Endothelial cell of umbilical vein (primary cell): ENCODE data around the gene ATAD5. TPM values are rescaled to one million over a fixed set of nuclear protein-coding genes. Genes with fewer than 3 reads are reported as not detected.
A peak's percentile ranks its signal among the peaks of the same experiment; 100 is the strongest.

Experiments used
- BruUV-seq: library from RNA; stranded (reverse); fragments of 400-500 nt; replicated peaks from 2 replicates; lab custom pipeline; 2021; lab: Mats Ljungman, UMichigan
- CTCF ChIA-PET: fragments of 300-600, 350-600 bp; sonication (Branson Sonifier 250); formaldehyde crosslinking; loops from one replicate; lab custom pipeline; 2021; ENCODE audit warnings: antibody characterized with exemption, inconsistent platforms; lab: Charles Lee
- POLR2A ChIA-PET: fragments of 300-600, 350-600 bp; sonication (Branson Sonifier 250); formaldehyde crosslinking; loops from one replicate; lab custom pipeline; 2021; ENCODE audit warnings: antibody characterized with exemption, inconsistent platforms; lab: Charles Lee
- DNase-seq: peaks from one replicate; pipeline ENCODE4 v3.0.0-alpha.2; 2011; ENCODE audit warnings: low read depth, low spot score
- FAIRE-seq: peaks from 2 replicates; lab custom pipeline; 2011; peaks lifted over from hg19 to GRCh38; lab: Jason Lieb, UNC
- H2AFZ ChIP-seq: 2 replicates; pipeline ENCODE4 v1.6.0; 2012; ENCODE audit warnings: low read depth, low read length, control low read depth, inconsistent platforms
- H3K27ac ChIP-seq: 2 replicates; pipeline ENCODE4 v1.5.1; 2011; ENCODE audit warnings: low read depth, mild to moderate bottlenecking, control low read depth, low read length, moderate library complexity; ENCODE audit not compliant: insufficient read depth
- H3K27me3 ChIP-seq, 2 experiments: 2 replicates each; pipeline versions ENCODE4 v1.6.0 to v1.6.1; 2011; ENCODE audit warnings: low read length in 2 of 2, mixed read lengths in 1 of 2; ENCODE audit not compliant: control insufficient read depth in 2 of 2, insufficient read depth in 2 of 2
- H3K36me3 ChIP-seq, 2 experiments: 2 replicates in 1 of 2; 3 replicates in 1 of 2; pipeline ENCODE4 v1.5.1; 2011; ENCODE audit warnings: low read length in 2 of 2, mild to moderate bottlenecking in 1 of 2, moderate library complexity in 1 of 2; ENCODE audit not compliant: control insufficient read depth in 2 of 2, insufficient read depth in 2 of 2; ENCODE audit errors: extremely low read depth in 1 of 2
- H3K4me1 ChIP-seq: 3 replicates; pipeline ENCODE4 v1.5.1; 2011; ENCODE audit warnings: mild to moderate bottlenecking, low read length; ENCODE audit not compliant: control insufficient read depth, insufficient read depth; ENCODE audit errors: extremely low read depth
- H3K4me2 ChIP-seq: 2 replicates; pipeline ENCODE4 v1.6.1; 2011; ENCODE audit warnings: low read length, control low read depth, mixed read lengths; ENCODE audit not compliant: insufficient read depth
- H3K4me3 ChIP-seq, 3 experiments: fragments of 200-600 bp in 1 of 3; sonication (generic), shearing (Covaris generic) in 1 of 3; replicated peaks in 1 of 3; 2 replicates each; pipeline ENCODE4 v1.5.1; 2011 to 2016; ENCODE audit warnings: control low read depth in 3 of 3, low read length in 3 of 3, mild to moderate bottlenecking in 2 of 3, inconsistent platforms in 1 of 3, low read depth in 1 of 3, moderate library complexity in 1 of 3; ENCODE audit not compliant: insufficient read depth in 1 of 3
- H3K79me2 ChIP-seq: 2 replicates; pipeline ENCODE4 v1.6.0; 2012; ENCODE audit warnings: low read length, inconsistent platforms; ENCODE audit not compliant: control insufficient read depth, insufficient read depth
- H3K9ac ChIP-seq: replicated peaks from 2 replicates; pipeline ENCODE3; 2011; ENCODE audit warnings: low read length, control low read depth; ENCODE audit not compliant: insufficient read depth; ENCODE audit errors: extremely low read depth
- H3K9me1 ChIP-seq: replicated peaks from 3 replicates; pipeline ENCODE4 v1.6.0; 2011; ENCODE audit warnings: mild to moderate bottlenecking, low read length; ENCODE audit not compliant: control insufficient read depth, insufficient read depth; ENCODE audit errors: extremely low read depth
- H3K9me3 ChIP-seq: replicated peaks from 2 replicates; pipeline ENCODE4 v1.5.1; 2012; ENCODE audit warnings: low read length, inconsistent platforms; ENCODE audit not compliant: control insufficient read depth, insufficient read depth
- H4K20me1 ChIP-seq: replicated peaks from 2 replicates; pipeline ENCODE3; 2011; ENCODE audit warnings: mild to moderate bottlenecking, low read length; ENCODE audit not compliant: control insufficient read depth, insufficient read depth; ENCODE audit errors: extremely low read depth
- EZH2 ChIP-seq: IDR thresholded peaks from 2 replicates; pipeline ENCODE4 v1.6.1; 2012; ENCODE audit warnings: borderline replicate concordance, low read depth, mild to moderate bottlenecking, moderate library complexity, low read length, inconsistent platforms; ENCODE audit not compliant: severe bottlenecking
- FOS ChIP-seq: IDR thresholded peaks from 2 replicates; pipeline ENCODE4 v1.6.1; 2011; ENCODE audit warnings: mild to moderate bottlenecking, low read length, moderate library complexity, borderline replicate concordance; ENCODE audit not compliant: insufficient read depth
- GATA2 ChIP-seq: IDR thresholded peaks from 2 replicates; pipeline ENCODE4 v1.7.0; 2011; ENCODE audit warnings: low read depth, mild to moderate bottlenecking, moderate library complexity, mixed read lengths, low read length; ENCODE audit not compliant: insufficient read length, insufficient read depth
- JUN ChIP-seq: IDR thresholded peaks from 2 replicates; pipeline ENCODE4 v1.6.1; 2011; ENCODE audit warnings: borderline replicate concordance, low read depth; ENCODE audit not compliant: insufficient read length, insufficient read depth
- MAX ChIP-seq: IDR thresholded peaks from 2 replicates; pipeline ENCODE4 v1.6.1; 2011; ENCODE audit not compliant: insufficient read depth, insufficient read length
- MYC ChIP-seq: IDR thresholded peaks from one replicate; pipeline ENCODE4 v1.6.1; 2011; ENCODE audit warnings: mild to moderate bottlenecking, low read depth, low read length
- POLR2A ChIP-seq: IDR thresholded peaks from 2 replicates; pipeline ENCODE4 v1.6.1; 2012; ENCODE audit warnings: low read depth, mild to moderate bottlenecking, control low read depth, low read length
- POLR2AphosphoS5 ChIP-seq: IDR thresholded peaks from 2 replicates; pipeline ENCODE4 v1.6.1; 2012; ENCODE audit warnings: low read depth, mild to moderate bottlenecking, control low read depth, low read length, moderate library complexity; ENCODE audit not compliant: insufficient read depth
- dilution Hi-C: fragments of 300-500 bp; cut with MboI; formaldehyde crosslinking; loops from one replicate; pipeline ENCODE4 v1.15.0; 2019; ENCODE audit warnings: low sequenced_read_pairs; ENCODE audit not compliant: extremely low pct_ligation_motif_present
- intact Hi-C: fragments of 100-400 bp; cut with micrococcal nuclease; formaldehyde crosslinking; loops from one replicate; pipeline ENCODE4 v1.10.0; 2022
- polyA plus RNA-seq, 4 experiments: library from polyadenylated mRNA; depleted of rRNA in 3 of 4; stranded (reverse) in 3 of 4; unstranded in 1 of 4; fragments of >200 nt; gene quantifications; 2 replicates each; pipeline versions ENCODE4 v1.2.1 to v1.2.3, GENCODE V29; 2011 to 2012; ENCODE audit warnings: missing spikeins in 1 of 4
- total RNA-seq: library from RNA; stranded (reverse); gene quantifications from 2 replicates; pipeline ENCODE4 v1.2.3, GENCODE V29; 2021
- TF ChIP-seq, protein P1 (sequence below), 2 donors: IDR thresholded peaks; 1 replicate in 1 of 2; 2 replicates in 1 of 2; pipeline ENCODE4 v1.5.1; 2011; ENCODE audit warnings: low read length in 2 of 2, mild to moderate bottlenecking in 2 of 2, moderate library complexity in 2 of 2, control low read depth in 1 of 2, inconsistent platforms in 1 of 2, low read depth in 1 of 2; ENCODE audit not compliant: insufficient read depth in 1 of 2; ENCODE audit errors: extremely low read depth in 1 of 2

The ATAD5 gene
- total and polyA plus RNA-seq, 2 donors (not counting 3 experiments of a cell fraction or from before 2014, with no cell fraction given) = 0.80 to 9.4 TPM

DNA sequence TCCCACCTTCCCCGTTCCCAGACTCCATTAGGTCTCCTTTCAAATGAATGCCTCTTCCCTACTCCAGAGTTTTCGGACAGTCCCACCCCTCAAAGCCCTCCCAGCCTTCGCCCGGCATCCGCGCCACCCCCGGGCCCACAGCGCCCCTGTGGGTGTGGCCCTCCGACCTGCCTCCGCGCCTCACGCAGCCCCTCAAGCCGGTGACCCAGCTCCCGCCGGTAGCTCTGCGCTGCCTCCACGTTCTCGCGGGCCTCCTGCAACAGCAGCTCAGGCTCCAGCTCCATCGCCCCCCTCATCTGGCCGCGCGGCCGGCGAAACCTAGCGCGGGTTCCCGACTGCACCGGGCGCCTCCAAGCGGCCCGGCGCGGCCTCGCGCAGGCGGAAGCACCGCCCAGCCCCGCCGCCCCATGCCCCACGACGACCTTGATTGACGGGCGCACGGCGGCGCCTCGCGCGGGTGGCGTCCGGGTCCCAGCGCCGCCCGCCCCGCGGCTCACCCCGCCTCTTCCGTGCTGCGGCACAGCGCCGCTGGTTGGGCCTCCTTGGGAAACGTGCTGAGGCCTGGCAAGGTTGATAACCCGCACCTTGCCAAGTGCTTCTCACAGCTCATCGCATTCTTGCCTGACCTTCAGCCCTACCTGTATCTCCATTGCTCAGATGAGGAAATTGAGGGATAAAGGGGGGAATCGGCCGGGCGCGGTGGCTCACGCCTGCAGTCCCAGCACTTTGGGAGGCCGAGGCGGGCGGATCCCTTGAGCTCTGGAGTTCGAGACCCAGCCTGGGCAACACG, 7.2 kb upstream of the ATAD5 start, which contains the start of gene CRLF3:
Gene CRLF3 (minus strand): TSS at position 337 of the 790 bp plus-strand sequence. CDS start 41 bp downstream, at position 296.
- H3K4me1 ChIP-seq = peaks cover 7% of the 10 kb centered on the region
- peak within 1 kb of the TSS; percentile 81 for H3K4me2 ChIP-seq
- DNase-seq = peak; percentile 93
- dilution Hi-C loops (no loop called here), intact Hi-C loops (no loop called here)
- CTCF ChIA-PET = interaction anchor here (0.6 to 1.7 kb wide), 13 partner anchors 10 to 720 kb away, joined by 3 to 9 read pairs (median 3); no protein-coding TSS in a partner anchor
- H3K9me3 ChIP-seq = no peaks in the 10 kb centered on the region
- peaks cover 46% of the 10 kb centered on the region for H3K79me2 ChIP-seq
- FAIRE-seq = peak; percentile 81
- no peak for TF ChIP-seq EZH2
- no peak for TF ChIP-seq GATA2
- TF ChIP-seq JUN = no peak
- TF ChIP-seq, protein P1, sequence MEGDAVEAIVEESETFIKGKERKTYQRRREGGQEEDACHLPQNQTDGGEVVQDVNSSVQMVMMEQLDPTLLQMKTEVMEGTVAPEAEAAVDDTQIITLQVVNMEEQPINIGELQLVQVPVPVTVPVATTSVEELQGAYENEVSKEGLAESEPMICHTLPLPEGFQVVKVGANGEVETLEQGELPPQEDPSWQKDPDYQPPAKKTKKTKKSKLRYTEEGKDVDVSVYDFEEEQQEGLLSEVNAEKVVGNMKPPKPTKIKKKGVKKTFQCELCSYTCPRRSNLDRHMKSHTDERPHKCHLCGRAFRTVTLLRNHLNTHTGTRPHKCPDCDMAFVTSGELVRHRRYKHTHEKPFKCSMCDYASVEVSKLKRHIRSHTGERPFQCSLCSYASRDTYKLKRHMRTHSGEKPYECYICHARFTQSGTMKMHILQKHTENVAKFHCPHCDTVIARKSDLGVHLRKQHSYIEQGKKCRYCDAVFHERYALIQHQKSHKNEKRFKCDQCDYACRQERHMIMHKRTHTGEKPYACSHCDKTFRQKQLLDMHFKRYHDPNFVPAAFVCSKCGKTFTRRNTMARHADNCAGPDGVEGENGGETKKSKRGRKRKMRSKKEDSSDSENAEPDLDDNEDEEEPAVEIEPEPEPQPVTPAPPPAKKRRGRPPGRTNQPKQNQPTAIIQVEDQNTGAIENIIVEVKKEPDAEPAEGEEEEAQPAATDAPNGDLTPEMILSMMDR (IDR thresholded peaks at IDR 0.05; ENCODE audit: extremely low read depth in 1 of 2, insufficient read depth in 1 of 2, low read depth in 1 of 2, low read length in 2 of 2) = peak; percentile 38 to 59
- TF ChIP-seq POLR2A = no peak
- no peak for TF ChIP-seq MYC
- no peak for TF ChIP-seq MAX
- TF ChIP-seq POLR2AphosphoS5 = peak; percentile 93
- TF ChIP-seq FOS = no peak
- BruUV-seq = no TSS peak
- H3K36me3 ChIP-seq = no peaks in the 10 kb centered on the region
- POLR2A ChIA-PET = interaction anchor here (0.6 kb wide), 1 partner anchor 165 kb away, joined by 3 read pairs; no protein-coding TSS in a partner anchor
- no peaks in the 10 kb centered on the region for H3K27me3 ChIP-seq
- H3K9ac ChIP-seq = peak within 1 kb of the TSS; percentile 83
- no peaks in the 10 kb centered on the region for H4K20me1 ChIP-seq
- H3K9me1 ChIP-seq = no peaks in the 10 kb centered on the region
- H3K4me3 ChIP-seq = peak within 1 kb of the TSS; percentile 74 to 95 (median 77)
- peak within 1 kb of the TSS; percentile 40 for H3K27ac ChIP-seq
- H2AFZ ChIP-seq = peak within 1 kb of the TSS; percentile 94
